IPS-18c (cell line): ENCODE data around the gene FOXK1.

Source experiments
- H3K4me3 ChIP-seq: 2 replicates; pipeline ENCODE4 v1.7.0; 2013; ENCODE audit warnings: low read depth, mild to moderate bottlenecking, low read length, moderate library complexity; ENCODE audit not compliant: insufficient read depth
- H3K9me3 ChIP-seq: one replicate; pipeline ENCODE4 v1.6.1; 2013; ENCODE audit warnings: mild to moderate bottlenecking, low read length, moderate library complexity; ENCODE audit not compliant: control insufficient read depth, insufficient read depth

The FOXK1 gene

DNA sequence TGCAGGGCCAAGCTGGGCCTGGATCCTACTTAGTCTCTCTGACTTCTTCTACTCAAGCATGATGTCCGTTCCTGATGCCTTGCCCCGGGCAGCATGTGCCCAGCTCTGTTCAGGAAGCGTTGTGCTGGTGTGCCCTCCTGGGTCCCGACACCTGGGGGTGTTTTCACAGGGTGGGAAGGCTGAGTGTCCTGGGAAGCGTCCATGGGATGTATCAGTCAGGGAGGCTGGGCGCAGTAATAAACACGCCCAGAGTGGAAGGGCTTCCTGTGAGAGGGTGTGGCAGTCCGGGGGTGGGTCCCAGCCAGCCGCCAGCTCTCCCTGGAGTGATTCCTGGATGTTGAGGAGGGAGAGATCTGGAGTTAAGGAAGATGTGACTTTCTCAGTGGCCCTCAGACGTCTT is 29.0 kb downstream of the FOXK1 start:
- no peak overlapping the region for H3K4me3 ChIP-seq
- H3K9me3 ChIP-seq, result peaks cover 2% of the 10 kb centered on the region

DNA sequence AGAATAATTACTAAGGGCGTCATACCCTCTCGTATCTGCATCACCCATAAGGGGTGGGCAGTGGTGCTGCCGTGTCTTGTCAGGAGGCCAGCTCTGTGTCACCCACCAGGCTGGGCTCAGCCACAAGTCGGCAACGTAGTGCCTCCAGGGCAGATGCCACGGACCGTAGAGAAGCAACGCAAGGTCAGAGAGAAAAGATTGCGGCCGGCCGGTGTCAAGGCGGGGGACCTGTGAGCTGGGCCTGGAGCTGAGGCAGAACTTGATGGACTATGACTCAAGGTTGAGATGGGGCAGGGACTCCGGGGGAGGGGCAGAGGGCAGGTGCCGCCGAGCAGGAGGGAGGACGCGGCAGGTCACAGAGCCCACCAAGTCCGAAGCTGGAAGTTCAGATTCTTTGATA is 29.5 kb downstream of the FOXK1 start:
- H3K4me3 ChIP-seq, result no peak overlapping the region
- peaks cover 4% of the 10 kb centered on the region for H3K9me3 ChIP-seq

DNA sequence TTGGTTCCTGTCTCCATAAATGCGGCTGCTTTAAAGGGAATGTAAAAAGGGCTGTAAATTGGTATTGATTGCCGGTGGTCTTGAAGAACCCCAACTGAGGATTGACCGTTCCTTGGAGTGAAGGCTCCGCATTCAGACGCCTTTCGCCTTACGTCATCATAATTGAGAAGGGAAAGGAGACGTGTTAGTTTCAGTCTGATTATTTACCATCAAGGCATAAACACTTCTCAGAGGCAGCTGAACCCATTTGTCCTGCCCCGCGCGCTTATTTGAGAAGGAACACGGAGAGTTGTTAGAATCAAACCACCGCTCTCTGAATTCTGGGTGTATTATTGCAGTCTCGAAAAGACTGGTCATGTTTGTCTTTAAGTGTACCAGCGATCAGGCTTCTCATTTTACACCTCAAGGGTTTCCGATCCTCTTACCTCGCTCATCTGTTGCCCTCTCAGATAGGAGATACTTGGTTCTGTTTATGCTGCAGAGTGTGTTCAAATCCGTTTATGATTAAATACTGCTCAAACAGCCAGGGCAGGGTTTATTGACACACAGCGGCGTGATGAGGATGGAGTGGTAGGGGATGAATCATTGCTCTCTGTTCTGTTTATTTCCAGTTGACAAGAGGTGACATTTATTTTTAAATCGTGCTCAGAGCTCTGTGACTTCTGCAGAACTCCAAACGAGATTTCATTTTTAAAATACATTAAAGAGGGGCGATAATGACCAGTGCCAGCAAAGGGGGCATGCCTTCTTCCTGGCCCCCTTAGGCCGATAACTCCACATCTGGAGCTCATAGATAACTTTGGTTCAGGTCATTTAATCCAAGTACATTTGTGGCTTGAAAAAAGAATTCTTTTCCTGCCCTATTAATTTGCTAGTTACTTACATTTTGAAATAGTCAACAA is 30.4 kb downstream of the FOXK1 start:
- H3K9me3 ChIP-seq, result peaks cover 5% of the 10 kb centered on the region
- no peak overlapping the region for H3K4me3 ChIP-seq

DNA sequence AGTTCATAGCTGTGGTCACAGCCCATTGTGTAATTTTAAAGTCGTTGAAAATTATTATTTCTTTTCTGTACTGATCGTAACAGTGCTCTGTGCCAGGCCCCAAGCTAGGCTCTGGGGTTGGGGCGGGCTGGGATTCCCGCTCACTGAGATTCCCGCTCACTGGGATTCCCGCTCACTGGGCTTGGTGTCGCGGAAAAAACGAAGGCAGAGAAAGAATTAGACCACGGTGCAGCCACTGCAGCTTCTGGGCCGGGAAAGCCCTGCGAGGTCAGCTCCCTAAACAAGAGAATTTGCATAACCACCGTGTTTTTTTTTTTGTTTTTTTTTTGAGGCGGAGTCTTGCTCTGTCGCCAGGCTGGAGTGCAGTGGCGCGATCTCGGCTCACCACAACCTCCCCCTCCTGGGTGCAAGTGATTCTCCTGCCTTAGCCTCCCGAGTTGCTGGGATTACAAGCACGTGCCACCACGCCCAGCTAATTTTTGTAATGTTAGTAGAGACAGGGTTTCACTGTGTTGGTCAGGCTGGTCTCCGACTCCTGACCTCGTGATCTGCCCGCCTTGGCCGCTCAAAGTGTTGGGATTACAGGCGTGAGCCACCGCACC is 31.2 kb downstream of the FOXK1 start:
- Histone ChIP-seq H3K4me3 (no peak overlapping the region), H3K9me3 (peaks cover 5% of the 10 kb centered on the region)

DNA sequence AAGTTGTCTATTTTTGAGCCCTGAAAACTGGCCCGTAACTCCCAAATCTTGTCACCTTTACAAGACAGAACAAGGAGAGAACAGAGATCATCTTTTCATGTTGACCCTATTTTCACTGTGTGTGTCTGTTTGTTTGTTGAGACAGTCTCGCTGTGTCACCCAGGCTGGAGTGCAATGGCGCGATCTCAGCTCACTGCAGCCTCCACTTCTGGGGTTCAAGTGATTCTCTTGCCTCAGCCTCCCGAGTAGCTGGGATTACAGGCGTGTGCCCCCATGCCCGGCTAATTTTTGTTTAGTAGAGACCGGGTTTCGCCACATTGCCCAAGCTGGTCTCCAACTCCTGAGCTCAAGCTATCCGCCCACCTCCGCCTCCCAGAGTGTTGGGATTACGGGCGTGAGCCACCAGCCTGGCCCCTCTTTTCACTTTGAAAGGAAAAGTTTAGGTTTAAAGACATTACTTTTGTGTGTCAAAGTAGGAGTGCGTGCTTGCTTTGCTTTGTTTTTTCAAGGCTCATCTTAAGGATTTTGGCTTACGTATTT is 32.1 kb downstream of the FOXK1 start:
- H3K9me3 ChIP-seq, result peaks cover 5% of the 10 kb centered on the region
- no peak overlapping the region for H3K4me3 ChIP-seq

DNA sequence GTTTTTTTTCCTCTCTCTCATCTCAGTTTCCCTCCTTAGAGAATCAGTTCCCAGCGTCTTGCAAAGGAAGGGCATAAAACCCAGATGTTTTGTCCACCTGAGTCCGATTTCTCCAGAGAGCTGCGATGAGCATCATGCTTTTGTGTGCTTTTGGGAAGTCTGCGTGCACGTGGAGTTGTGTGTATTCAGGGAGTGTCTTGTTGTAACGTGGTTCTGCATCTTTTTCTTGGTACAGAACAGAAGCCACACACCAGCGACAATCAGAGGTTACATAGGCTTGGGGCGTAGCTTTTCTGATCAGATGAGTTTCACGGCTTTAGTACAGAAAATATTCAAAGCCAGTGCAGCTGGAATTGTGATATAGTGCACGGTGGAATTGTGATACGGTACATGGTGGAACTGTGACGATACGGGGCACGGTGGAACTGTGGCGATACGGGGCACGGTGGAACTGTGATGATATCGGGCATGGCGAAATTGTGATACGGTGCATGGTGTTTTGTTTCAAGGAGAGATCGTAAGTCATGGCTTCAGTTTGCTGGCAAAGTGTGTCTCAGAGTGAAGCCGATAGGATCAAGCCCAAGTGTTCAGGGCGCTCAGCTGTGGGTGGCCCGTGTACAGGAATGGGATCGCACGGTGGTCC is 32.8 kb downstream of the FOXK1 start:
- Histone ChIP-seq H3K9me3 (peaks cover 5% of the 10 kb centered on the region), H3K4me3 (no peak overlapping the region)

DNA sequence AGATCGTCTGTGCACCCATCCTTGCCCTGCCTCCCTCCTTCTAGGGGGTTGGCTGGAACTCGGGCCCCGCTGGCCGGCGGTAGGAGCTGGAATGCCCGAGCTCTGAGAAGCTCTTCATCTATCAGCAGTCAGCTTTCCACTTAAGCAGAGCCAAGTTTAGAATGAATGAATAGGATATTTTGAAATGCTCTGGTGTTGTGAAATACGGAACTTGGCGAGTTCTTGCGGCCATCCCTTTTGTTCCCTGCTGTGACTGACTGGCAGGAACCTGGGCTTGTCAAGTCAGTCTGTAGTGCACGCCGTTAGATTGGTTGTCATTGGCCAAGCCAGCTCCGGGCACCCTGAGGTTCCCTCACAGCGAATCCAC is 33.3 kb downstream of the FOXK1 start:
- H3K4me3 ChIP-seq, result no peak overlapping the region
- peaks cover 5% of the 10 kb centered on the region for H3K9me3 ChIP-seq

DNA sequence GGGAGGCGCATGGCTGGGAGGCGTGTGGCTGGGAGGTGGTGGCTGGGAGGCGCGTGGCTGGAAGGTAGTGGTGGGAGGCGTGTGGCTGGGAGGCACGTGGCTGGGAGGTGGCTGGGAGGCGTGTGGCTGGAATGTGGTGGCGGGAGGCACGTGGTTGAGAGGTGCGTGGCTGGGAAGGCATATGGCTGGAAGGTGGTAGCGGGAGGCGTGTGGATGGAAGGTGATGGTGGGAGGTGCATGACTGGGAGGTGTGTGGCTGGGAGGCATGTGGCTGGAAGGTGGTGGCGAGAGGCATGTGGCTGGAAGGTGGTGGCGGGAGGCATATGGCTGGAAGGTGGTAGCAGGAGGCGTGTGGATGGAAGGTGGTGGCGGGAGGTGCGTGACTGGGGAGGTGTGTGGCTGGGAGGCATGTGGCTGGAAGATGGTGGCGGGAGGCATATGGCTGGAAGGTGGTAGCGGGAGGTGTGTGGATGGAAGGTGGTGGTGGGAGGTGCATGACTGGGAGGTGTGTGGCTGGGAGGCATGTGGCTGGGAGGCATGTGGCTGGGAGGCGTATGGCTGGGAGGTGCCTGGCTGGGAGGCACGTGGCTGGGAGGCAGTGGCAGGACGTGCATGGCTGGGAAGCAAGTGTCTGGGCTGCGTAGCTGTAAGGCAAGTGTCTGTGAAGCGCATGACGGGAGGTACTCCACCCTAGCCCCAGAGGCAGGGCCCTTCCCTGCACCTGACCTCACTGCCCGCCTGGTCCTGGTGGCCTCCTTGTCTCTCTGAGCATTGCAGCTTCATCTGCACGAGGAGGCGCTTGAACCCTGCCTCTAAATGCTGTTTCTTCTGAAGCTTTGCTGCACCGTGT is 35.1 kb downstream of the FOXK1 start:
- peaks cover 5% of the 10 kb centered on the region for H3K9me3 ChIP-seq

DNA sequence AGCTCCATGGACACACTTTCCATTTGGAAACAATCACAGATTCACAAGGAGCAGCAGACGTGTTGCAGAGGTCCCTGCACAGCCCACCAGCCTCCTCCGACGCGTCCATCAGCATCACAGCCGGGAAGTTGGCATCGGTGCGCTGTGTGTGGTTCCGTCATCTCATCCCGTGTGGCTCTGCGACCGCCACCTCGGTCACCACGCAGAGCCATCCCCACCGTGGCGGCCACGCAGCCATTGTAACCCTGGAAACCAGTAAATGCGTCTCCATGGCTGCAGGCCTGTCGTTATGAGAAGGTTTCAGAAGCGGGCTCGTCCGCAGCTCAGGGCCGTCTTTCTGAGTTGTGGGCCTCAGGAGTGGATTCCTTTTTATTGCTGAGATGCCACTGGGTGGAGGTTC is 36.0 kb downstream of the FOXK1 start:
- Histone ChIP-seq H3K4me3 (no peak overlapping the region), H3K9me3 (peaks cover 5% of the 10 kb centered on the region)

More for the DNA sequence above, 35.1 kb downstream of the FOXK1 start:
- no peak overlapping the region for H3K4me3 ChIP-seq

DNA sequence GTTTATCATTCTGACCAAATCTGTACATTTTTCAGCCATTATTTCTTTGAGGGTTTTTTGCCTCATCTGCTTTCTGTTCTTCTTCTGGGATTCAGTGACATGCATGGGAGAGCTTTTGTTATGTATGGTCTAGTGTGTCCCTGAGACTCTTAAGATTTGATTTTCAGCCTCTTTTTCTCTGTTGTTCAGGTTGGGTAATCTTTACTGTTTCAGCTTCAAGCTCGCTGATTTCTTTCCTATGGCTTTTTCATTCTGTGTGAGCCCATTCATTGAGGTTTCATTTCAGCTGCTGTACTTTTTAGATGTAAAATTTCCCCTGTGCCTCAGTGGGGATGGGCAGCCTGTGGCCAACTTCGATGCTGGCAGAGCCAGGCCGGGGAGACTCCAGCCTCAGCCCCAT is 38.1 kb downstream of the FOXK1 start:
- H3K9me3 ChIP-seq, result peaks cover 5% of the 10 kb centered on the region
- no peak overlapping the region for H3K4me3 ChIP-seq

DNA sequence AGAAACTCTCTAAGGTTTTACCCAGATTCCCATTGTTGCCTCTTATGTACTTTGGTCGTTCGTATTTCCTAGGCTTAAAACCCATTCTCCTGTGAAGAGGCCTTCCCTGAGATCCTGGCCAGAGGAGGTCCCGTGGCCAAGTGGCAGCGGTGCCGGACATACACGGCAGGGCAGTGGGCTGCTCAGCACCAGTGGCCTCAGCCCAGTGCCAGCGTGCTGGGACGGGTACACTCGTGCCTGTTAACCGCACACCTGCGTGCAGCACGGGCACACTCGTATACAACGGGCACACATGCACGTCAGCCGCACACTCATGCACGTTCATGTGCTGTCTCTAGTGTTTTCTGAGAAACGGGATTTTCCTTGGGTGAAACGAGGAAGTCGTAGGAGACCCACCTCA is 40.2 kb downstream of the FOXK1 start:
- Histone ChIP-seq H3K9me3 (no peaks in the 10 kb centered on the region), H3K4me3 (no peak overlapping the region)

DNA sequence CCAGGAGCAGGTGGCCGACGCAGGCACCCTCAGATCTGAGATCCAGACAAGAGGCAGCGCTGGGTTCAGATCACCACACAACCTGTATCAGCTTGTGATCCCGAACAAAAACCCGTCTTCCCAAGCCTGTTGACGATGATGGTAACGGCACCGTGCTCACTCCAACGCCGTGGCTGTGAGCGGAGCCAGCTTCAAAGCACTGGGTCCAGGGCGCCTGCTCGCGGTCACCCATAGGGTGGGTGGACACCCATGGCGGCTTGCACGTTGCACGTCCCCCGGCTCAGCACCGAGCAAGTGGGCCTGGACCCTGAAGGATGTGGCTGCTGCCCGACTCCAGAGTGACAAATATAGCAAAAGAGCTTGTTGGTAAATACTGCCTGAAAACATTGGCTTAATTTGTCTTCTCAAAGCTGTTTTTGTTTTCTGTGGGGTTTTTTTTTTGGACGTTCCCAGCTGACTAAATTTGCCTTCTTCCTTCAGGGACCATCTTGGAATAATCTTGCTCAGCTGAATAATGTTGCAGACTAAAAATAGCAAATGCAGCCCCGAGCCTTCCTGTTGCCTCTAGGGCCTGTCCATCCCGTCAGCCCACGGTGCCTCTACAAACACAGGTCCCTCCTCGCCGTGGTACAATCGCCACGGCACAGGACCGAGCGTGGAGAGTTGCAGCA is 41.0 kb downstream of the FOXK1 start:
- H3K4me3 ChIP-seq, result no peak overlapping the region
- no peaks in the 10 kb centered on the region for H3K9me3 ChIP-seq

DNA sequence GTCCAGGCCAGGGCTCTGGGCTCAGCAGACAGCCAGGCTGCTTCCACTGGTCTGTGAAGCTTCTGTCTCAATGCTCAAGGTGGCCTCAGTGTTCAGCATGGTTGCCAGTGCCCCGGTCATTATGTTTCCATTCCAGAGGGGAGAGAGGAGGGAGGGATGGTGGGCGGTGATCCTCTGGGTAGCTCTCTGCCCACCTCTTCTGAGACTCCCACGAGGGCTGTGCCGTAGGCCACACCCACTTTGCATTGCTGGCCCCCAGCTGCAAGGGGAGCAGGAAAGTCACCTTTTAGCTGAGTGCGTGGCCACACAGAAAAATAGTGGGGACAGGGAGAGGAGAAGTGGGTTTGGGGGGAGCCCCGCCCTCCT is 42.5 kb downstream of the FOXK1 start:
- Histone ChIP-seq H3K9me3 (no peaks in the 10 kb centered on the region), H3K4me3 (0 out of 2 replicates have a peak overlapping the region, but pooled peaks have one; percentile 0)

DNA sequence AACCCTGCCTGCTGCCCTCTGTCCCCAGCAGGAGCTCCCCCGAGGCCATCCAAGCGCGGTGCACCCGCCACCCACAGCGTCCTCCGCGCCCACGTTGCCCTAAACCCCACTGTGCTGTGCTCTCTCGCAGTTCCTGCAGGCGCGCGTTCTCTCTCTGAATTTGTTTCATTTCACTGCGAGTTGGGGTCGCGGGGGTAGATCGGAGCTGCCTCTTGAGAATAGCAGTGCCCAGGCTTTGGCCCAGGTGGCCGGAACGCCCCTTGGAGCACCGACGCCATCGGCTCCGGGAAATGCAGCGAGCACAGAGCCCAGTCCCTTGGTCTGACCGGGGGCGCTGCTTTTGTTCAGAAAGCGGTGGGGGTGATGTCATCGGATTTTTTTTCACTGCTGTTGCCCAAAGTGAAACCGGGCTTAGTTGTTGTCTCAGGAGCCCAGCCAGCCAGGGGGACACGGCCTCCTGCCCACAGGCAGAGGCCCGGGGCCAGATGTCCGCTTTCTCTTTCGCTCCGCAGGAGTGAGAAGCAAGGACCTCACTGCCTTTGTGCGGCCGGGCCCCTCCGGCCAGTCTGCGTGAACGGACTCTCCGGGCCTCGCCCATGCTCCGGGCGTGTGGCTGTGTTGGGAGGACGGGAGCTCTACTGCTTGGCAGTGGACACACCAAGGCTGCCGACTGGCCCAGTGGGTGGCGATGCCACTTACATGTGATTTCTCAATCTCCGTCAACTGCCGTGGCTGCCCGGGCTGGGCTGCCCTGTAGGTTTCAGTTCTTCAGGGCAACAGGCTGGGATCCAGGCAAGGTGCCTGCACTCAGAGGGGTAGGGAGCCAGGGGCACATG is 43.1 kb downstream of the FOXK1 start:
- Histone ChIP-seq H3K4me3 (0 out of 2 replicates have a peak overlapping the region, but pooled peaks have one; percentile 0), H3K9me3 (no peaks in the 10 kb centered on the region)

DNA sequence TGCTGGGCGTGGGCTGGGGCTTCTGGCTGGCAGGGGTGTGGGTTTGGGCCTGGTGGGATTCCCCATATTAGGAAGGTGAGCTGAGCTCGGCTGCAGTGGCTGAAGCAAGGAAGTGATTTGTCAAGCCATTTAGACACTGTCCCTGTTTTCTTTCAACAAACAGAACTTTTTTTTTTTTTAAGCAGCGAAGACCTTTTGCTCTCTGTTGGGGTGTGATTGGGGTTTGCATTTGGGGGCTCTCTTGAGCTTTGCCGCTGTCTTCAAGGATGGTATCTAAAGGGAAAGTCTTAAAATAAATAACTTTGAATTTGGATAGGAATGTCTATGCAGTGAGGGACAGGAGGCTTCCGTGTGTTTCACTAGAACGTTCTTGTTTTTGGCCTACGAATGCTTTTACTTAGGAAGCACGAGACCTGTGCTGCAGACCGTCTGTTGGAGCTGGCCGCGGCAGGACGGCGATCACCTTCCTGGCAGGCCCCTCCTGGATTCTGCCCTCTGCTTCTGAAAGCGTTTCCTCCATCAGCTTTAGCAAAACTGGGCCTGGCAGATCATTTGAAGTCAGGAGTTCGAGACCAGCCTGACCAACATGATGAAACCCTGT is 43.9 kb downstream of the FOXK1 start:
- H3K9me3 ChIP-seq, result no peaks in the 10 kb centered on the region
- no peak overlapping the region for H3K4me3 ChIP-seq

DNA sequence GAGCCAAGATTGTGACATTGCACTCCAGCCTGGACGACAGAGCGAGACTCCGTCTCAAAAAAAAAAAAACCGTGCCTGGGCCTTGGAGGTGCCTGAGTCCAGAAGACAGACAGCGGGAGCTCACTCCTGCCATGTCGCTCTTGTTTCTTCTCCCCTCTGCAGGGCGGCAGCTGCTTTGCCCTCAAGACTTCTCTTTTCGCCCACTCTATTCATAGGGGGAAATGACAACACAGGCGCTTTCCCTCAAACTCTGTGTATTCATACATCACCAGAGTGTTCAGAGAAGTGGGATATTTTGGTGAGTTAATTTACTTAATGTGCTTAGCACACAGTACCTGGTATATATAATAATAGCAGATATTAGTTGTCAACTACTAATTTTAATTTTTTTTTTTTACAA is 44.5 kb downstream of the FOXK1 start:
- Histone ChIP-seq H3K4me3 (no peak overlapping the region), H3K9me3 (no peaks in the 10 kb centered on the region)
